NCI-H69 (cell line): Measurements from ENCODE around the gene PRKD3.

Experiments
- DNase-seq: peaks from one replicate; lab custom pipeline; 2025; lab: John Stamatoyannopoulos, UW

PRKD3 gene

DNA sequence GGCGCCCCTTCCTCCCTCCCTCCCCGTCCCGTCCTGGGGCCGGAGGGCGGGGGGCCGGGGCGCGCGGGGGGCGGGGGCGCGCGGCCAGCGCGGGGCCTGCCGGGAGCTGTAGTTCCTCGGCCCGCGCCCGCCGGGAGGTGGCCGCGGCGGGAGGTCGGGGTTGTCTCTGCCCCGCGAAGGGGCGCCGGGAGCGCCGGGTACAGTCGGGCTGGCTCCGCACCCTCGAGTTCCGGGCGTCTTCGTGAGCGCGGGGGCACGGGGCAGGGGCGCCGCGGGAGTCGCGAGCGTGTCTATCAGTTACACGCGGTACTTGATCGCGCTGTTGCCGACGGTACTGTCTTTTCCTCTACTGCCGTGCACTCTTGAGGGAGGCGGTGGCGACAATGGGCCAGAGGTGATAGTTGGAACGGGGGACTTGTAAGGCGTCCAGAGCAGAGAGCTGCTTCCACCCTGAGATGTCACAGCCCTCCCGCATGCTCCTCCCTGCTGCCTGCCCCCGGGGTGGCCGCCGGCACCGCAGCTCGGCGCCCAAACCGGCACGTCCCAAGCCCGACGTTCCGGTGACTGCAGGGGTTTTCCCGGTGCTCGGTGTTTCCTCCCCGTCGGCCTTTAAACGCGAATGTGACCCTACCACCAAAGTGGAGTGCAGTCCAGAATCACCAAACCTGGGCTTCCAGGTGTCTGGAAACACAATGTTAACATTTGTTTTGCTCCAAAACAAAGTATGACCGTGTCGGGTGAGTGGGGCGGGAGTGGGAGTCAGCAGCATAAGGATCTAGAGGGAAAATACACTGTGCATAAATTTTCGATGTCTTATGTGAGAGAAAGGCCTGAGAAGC lies at the start of gene PRKD3:
Gene PRKD3 (minus strand): TSS at position 48 of the 839 bp plus-strand sequence. CDS start 8,309 bp downstream, outside the sequence.
- peak; percentile 83 for DNase-seq

DNA sequence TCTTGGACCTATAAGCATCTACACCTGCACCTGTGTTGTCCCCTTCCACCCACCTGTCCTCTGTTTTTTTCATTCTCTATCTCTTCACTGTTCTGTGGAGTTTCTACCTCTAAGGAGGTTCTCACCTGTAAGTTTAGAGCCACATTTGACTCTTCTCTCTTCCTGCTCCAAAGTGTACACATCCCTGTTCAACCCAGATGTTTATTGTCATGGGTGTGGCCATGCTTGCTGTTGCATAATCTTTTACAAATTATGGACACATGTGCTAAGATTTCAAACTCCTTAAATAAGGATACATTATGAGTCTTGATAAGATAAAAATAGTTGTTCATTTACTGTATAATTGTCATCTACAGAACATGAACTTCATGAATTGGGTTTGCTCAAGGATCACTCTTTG lies 47.4 kb upstream of the PRKD3 start:
- no peak for DNase-seq

GRCh38 chr2:37370666-37371065 lies 46.0 kb upstream of the PRKD3 start:
- DNase-seq = no peak

GRCh38 chr2:37367984-37368383 lies 43.4 kb upstream of the PRKD3 start:
- DNase-seq = no peak

GRCh38 chr2:37367310-37367709 lies 42.7 kb upstream of the PRKD3 start:
- DNase-seq = no peak

DNA sequence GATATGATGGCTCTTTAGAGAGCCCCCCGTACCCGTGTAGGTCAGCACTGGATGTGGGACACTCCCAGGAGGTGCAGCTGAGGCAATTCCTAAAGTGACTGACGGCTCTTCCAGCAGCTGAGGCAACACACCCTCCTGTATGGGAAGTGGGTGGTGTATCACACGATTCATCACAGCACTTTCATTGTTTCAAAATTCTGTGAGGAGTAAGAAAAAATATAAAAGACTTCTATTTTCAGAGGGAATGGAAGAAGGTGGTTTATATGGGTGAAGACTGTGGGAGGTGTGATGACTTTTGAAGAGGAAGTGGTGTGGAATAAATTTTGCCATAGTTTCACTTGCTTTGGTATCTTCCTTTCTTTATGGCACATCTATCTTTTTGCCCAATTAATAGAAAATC lies 42.1 kb upstream of the PRKD3 start:
- DNase-seq = no peak

GRCh38 chr2:37365669-37366068 lies 41.0 kb upstream of the PRKD3 start:
- no peak for DNase-seq

DNA sequence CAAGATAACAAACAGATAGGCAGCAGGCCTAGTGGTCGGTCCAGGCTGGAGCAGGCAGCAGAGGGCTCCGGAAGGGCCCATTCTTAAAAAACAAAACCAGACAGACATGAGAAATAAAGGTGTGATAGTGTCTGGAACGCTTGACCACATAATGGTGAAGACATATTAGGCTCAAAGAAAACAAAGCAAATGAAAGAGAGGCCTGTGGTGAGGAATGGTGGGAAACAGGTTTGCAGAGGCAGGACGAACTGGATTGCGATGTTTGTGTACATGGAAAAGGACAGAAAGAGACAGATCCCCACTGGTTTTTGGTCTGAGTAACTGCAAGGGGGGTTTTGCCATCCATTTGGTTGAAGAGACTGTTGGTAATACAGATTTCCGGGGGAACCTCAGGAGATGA lies 39.7 kb upstream of the PRKD3 start:
- no peak for DNase-seq

GRCh38 chr2:37361994-37362698 lies 37.5 kb upstream of the PRKD3 start:
- no peak for DNase-seq

GRCh38 chr2:37361216-37361815 lies 36.7 kb upstream of the PRKD3 start:
- DNase-seq = no peak

DNA sequence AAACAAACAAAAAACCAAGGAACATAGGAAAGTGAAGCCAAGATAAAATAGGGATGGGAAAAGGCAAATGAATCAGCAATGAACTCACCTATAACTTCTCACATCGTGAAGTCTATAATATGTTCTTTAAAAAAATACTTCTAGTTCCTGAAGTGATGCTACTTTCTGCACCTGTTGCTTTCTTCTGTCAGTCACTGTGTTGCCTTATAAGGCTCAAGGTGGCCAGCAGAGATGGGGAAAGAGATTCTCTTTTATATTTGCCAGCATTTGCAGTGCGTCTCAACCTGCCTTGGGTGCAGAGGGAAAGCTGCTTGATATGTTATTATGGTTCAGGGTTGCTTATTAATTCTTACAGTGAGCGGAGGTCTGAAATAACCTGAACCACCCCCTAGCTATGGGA lies 33.8 kb upstream of the PRKD3 start:
- DNase-seq = no peak

DNA sequence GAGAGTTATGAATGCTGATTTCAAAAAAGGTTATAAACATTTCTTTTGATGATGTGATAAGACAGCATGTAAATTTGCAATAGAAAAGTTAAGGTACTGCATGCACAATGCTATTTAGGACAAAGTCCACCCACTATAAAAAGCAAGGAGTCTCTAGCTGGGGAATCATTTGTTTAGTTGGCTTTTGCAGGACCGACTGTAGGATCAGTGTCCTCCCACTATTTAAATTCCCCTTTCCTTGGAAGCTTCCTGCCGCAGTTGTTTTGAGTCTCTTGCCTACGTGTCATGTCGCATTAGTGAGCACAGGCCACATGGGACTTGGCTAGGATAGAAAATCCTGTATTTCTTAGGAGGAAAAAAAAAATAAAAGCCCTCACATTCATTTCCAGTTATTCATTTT lies 32.9 kb upstream of the PRKD3 start:
- DNase-seq = no peak

DNA sequence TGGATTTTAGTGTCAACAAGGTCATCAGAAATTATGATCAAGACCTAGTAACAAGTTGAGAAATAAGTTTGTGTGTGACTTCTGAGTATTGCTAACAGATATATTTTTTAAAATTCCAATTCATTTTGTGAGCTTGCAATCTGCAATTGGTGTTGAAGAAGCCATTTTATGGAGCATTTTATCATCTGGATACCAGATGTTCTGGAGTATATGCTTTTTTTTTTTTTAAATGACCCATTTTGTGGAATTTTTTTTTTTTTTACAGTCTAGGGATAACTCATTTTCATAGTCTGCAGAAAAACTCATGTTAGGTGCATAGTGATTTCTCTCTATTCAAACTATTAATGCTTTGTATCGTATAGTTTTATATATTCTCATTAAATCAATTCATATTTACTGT lies 32.4 kb upstream of the PRKD3 start:
- DNase-seq = no peak

DNA sequence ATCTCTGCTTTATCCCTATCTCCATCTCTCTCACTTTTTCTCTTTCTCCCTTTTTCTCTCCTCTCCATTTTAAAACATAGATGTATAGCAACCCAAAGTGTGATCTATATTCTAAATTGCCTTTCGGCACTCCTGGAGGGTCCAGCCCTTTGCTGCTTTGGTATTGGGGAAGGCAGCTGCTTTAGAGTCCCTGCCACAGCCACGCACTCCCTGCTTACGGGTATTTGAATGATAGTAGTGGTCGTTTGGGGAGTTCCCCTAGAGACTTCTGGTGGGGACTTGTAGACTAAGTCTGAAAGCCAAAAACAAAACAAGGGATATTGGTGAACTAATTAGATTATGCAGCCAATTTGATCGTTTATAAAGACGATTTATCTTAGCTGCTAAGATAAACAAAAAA lies 31.7 kb upstream of the PRKD3 start:
- DNase-seq = no peak

GRCh38 chr2:37355735-37356134 lies 31.1 kb upstream of the PRKD3 start:
- no peak for DNase-seq

GRCh38 chr2:37354531-37354930 lies 29.9 kb upstream of the PRKD3 start:
- no peak for DNase-seq

GRCh38 chr2:37350034-37350433 lies 25.4 kb upstream of the PRKD3 start:
- peak; percentile 96 for DNase-seq

GRCh38 chr2:37349231-37349860 lies 24.7 kb upstream of the PRKD3 start:
- peak; percentile 78 for DNase-seq

GRCh38 chr2:37348155-37348554 lies 23.5 kb upstream of the PRKD3 start:
- DNase-seq = no peak

- peak; percentile 87 for DNase-seq
These were observed 20.1 kb upstream of the PRKD3 start, which contains the start of gene QPCT for GRCh38 chr2:37344453-37345361. Gene QPCT (plus strand): TSS chr2:37344630. CDS start chr2:37344732, 102 bp downstream.
